NB4 (cell line): ENCODE data around the gene S1PR3.

ENCODE experiments used
- POLR2A ChIP-seq: IDR thresholded peaks from 2 replicates; pipeline ENCODE4 v1.6.1; 2011; ENCODE audit warnings: mild to moderate bottlenecking; ENCODE audit not compliant: insufficient read length; ENCODE audit errors: extremely low read depth
- TF ChIP-seq, protein P1 (sequence below): IDR thresholded peaks from one replicate; pipeline ENCODE4 v1.5.1; 2012; ENCODE audit warnings: low read depth, low read length
- TF ChIP-seq, protein P2 (sequence below): IDR thresholded peaks from 2 replicates; pipeline ENCODE4 v1.6.1; 2011; ENCODE audit warnings: low read depth, low read length

DNA sequence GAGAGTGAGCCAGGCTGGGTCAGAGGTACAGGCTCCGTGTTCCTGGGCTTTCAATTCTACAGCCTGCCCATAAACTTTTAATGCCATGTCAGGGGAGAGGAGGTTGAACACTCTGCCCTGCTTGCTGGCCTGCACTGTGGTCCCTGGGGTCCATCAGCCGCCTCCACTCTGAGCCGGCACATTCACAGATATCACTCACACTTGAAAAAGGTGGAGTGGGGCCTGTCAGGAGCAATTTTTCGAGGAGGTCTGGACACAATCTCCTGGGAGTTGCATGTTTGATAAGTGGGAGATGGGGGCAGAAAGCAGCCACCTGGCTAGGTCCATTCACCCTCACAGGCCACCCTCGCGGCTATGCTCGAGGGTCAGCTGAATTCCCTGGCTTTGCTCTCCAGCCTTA lies 22.9 kb downstream of the S1PR3 start:
- TF ChIP-seq POLR2A, result no peak
- TF ChIP-seq, protein P1, sequence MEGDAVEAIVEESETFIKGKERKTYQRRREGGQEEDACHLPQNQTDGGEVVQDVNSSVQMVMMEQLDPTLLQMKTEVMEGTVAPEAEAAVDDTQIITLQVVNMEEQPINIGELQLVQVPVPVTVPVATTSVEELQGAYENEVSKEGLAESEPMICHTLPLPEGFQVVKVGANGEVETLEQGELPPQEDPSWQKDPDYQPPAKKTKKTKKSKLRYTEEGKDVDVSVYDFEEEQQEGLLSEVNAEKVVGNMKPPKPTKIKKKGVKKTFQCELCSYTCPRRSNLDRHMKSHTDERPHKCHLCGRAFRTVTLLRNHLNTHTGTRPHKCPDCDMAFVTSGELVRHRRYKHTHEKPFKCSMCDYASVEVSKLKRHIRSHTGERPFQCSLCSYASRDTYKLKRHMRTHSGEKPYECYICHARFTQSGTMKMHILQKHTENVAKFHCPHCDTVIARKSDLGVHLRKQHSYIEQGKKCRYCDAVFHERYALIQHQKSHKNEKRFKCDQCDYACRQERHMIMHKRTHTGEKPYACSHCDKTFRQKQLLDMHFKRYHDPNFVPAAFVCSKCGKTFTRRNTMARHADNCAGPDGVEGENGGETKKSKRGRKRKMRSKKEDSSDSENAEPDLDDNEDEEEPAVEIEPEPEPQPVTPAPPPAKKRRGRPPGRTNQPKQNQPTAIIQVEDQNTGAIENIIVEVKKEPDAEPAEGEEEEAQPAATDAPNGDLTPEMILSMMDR, result no peak
- TF ChIP-seq, protein P2, sequence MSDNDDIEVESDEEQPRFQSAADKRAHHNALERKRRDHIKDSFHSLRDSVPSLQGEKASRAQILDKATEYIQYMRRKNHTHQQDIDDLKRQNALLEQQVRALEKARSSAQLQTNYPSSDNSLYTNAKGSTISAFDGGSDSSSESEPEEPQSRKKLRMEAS, result no peak
